Stimulated activated CD8-positive, alpha-beta memory T cell treated with anti-CD3 and anti-CD28 coated beads, Interleukin-4, amount 100 ng/mL, for 4 hours (primary cell): ENCODE measurements around the gene MAP3K15.
"Not testable (repeated sequence)": the region's sequence is repeated elsewhere in the genome, so short reads cannot be mapped to it uniquely, and the experiment has no call there.

Experiments
- DNase-seq, 2 donors: peaks; one replicate each; pipeline ENCODE4 v3.0.0-alpha.2; 2020; ENCODE audit warnings: low read depth in 2 of 2, low spot score in 1 of 2

Gene MAP3K15

GRCh38 chrX:19535476-19535875 lies 20.2 kb upstream of the MAP3K15 start:
- no peak for DNase-seq

GRCh38 chrX:19532709-19533108 lies 17.4 kb upstream of the MAP3K15 start:
- no peak for DNase-seq

DNA sequence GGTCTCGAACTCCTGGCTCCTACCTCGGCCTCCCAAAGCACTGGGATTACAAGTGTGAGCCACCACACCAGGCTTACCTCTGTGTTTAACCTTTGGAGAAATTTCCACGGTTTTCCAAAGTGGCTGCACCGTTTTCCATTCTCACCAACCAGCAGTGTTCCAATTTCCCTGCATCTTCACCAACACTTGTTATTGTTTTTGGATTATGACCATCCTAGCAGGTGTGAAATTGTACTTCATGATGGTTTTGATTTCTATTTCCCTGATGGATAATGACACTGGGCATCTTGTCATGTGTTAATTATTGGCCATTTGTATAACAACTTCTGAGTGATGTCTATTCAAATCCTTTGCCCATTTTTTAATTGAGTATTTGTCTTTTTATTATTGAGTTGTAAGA lies 2.7 kb upstream of the MAP3K15 start:
- no peak for DNase-seq

GRCh38 chrX:19515615-19516105 lies 352 bp upstream of the MAP3K15 start:
- DNase-seq: no peak

DNA sequence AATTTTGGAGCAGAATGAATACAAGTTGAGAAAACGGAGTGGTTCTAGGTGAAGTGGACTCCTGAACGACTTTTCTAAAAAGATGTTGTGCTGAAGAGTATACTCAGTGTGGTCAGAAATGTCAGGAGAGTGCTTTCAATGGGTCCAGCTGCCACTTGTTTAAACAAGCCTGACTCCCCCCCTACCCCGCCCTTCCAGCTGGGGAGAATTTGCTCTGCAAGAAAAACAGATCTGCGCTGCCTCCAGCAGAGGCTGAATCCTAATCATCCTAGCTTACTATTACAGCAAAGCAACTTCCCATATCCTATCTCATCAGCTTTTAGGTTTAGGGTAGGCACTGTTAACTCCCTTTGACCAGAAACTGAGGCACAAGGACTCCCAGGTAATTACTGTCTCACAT lies 1.9 kb downstream of the MAP3K15 start:
- DNase-seq: no peak

GRCh38 chrX:19512961-19513360 lies 2.3 kb downstream of the MAP3K15 start:
- no peak for DNase-seq

DNA sequence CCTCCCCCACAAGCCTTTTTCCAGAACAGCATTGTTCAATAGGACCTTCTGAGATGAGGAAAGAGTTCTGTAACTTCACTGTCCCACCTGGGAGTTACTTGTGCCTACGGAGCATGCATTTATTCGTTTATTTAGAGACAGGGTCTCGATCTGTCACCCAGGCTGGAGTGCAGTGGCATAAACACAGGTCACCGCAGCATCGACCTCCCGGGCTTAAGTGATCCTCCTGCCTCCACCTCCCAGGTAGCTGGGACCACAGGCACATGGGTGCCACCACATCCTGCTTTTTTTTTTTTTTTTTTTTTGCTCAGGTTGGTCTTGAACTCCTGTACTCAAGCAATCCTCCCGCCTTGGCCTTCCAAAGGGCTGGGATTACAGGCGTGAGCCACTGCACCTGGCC lies 2.9 kb downstream of the MAP3K15 start:
- DNase-seq: no peak

- not testable (repeated sequence) for DNase-seq
Measured at GRCh38 chrX:19511796-19512195, 3.5 kb downstream of the MAP3K15 start.

GRCh38 chrX:19496711-19497110 lies 18.6 kb downstream of the MAP3K15 start:
- no peak for DNase-seq

DNA sequence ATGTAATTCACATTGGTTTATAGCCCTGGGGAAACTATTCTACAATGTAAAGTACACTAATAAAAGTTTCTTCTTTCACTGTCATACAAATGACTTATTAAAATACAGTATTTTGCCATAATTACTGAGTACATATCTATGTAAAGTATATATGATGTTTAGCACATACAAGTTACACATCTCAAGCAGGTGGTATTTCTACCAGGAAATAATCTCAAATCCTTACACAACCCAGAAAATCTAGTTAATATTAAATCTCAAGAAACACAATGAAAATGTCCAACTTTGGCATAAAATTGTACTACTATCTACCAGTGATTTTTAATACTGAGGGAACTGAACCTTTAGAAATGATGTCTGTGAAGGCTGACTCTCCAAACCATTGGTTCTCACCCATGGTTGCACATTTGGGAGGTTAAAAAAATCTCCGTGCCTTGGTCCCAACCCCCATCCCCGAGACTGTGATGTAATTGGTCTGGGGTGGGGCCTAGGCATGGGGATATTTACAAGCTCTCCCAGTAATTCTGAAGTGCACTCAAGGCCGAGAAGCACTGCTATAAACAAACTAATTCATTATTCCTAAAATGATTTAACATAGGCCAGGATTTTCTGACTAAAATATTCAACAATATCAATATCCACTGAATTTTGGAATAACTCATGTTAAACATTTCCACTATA lies 27.6 kb downstream of the MAP3K15 start:
- DNase-seq: no peak

DNA sequence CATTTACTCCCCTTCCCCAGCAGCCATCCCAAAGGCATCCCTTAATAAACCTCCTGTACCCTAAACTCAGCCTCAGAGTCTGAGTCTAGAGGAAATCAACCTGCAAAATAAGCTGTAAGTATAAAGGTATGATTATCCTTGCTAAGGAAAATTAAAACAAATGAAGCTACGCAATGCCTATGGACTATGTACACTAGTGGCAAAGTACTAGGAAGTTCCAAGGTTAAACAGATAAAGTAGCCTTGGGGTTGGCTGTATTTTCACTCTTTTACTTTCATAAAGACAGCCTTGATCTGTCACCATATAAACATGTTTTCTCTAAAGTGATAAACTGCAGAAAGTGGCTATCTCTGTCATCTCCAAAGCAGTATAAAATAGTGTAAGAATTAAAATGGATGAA lies 35.9 kb downstream of the MAP3K15 start:
- DNase-seq: no peak

DNA sequence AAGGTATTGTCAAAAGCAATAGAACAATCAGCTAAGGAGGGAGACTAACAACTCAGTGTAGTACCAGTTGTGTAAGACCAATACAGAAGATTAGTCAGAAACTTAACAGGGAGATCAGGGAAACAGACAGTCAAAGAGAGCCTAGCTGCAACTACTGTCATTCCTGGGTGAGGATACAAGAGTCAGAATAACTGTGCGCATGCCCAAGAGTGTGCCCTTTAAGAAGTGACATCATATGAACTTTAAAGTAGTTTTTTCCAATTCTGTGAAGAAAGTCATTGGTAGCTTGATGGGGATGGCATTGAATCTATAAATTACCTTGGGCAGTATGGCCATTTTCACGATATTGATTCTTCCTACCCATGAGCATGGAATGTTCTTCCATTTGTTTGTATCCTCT lies 46.9 kb downstream of the MAP3K15 start:
- not testable (repeated sequence) for DNase-seq

DNA sequence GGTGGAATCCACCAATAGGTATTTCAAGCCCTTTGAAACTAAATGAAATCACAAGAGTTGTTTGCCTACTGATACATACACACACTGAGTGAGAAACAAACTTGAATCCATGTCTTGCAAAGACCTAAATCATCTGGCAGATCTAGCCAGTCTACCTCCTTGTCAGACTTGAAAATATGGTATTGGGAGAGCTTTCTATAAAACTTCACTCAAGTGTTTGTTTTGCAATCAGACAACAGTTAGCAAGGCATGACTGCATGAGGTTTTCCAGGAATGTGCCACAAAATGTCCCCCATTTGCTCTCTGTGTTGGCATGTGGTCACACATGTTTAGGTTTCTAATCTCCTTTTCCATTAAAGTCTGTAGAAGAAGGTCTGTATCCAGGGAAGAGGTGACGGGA lies 52.4 kb downstream of the MAP3K15 start:
- no peak for DNase-seq

GRCh38 chrX:19462231-19462630 lies 53.1 kb downstream of the MAP3K15 start:
- DNase-seq: no peak

DNA sequence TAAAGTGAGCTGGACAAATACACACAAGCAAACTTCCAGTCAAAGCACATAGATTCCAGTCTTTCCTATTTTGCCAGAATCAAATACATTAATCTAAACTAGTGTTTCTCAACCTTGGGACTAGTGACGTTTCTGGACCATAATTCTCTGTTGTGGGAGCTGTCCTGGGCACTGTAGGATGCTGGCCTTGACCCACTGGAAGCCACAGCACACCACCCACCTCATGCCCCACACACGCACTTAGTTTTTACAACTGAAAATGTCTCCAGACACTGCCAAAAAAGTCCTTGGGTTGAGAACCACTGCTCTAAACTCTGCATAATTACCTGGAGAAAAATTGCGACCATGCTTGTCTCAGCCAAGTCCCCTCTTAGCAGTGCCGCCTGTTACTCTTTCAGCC lies 57.6 kb downstream of the MAP3K15 start:
- DNase-seq: no peak

DNA sequence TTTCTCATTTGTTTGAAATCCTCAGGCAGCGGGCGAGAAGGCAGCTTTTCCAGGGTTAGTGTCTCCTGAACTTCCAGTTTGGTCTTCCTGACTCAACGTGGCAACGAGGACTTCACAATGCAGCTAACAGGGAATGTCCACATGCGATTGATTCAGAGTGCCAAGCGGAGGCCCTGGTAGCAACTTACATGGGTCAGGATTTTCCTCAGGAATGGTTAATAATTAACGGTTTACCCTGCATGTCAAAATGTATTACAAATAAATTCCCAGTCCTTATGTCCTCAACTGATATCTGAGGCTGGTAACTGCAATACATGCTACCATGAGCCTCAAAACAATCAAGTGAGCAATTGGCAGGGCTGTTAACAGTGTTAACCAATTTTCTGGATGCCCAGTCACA lies 67.2 kb downstream of the MAP3K15 start:
- DNase-seq: no peak

GRCh38 chrX:19446397-19446796 lies 68.9 kb downstream of the MAP3K15 start:
- no peak for DNase-seq

DNA sequence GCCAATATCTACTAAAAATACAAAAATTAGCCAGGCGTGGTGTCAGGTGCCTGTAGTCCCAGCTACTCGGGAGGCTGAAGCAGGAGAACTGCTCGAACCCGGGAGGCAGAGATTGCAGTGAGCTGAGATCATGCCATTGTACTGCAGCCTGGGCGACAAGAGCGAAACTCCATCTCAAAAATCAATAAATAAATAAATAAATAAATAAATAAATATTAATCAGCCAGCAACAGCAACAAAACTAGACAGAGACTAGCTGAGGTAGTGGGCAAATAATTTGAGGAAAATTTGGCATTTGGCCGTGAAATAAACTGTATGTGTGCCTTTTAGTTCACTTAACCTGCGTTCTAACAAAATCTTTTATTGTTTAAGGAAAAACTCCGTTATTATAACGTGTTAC lies 69.5 kb downstream of the MAP3K15 start:
- not testable (repeated sequence) for DNase-seq

DNA sequence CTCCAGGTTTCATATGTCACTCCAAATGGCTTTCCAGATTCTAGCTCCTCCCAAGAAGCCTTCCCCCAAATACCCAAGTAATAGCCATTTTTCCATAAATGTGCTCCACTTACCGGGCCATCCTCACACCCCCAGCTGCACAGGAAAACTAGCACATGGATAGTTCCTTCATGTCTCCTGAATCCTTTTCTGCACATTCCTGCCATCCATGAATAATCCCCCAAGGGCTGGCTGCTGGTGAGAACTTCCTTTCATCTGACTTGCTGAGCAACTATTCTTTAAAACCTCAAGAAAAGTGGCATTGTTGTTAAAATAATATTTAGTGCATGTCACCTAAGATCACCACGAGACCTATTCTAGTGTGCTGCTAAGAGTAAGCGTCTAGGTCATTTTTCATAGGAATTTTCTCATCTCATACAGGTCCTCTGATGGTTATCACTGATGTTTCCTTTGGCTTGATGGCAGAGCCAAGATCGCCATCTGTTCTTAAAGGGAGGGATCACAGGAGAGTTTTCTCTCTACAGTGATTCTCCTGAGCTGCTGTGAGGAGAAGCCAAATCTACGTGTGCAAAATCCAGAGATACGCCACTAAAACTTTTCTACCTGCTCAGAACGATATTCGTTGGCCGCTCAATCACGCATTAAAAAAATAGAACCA lies 71.3 kb downstream of the MAP3K15 start:
- DNase-seq: no peak

DNA sequence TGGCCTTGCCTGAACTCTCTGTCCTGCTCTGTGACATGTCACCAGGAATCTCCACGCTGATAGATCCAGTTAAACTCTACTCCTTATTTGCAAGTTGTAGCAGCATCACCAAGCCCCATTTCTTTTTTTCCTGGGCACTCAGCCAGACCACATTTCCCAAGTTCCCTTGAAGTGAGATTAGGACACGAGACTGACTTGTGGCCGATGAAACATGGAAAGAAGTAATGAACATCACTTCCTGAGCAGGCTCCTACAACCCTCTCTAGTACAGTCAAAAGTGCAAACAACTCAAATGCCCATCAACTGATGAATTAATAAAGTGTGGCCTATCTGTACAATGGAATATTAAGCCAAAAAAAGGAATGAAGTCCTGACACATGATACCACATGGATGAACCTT lies 74.6 kb downstream of the MAP3K15 start:
- DNase-seq: no peak

GRCh38 chrX:19422661-19423060 lies 92.6 kb downstream of the MAP3K15 start:
- not testable (repeated sequence) for DNase-seq

DNA sequence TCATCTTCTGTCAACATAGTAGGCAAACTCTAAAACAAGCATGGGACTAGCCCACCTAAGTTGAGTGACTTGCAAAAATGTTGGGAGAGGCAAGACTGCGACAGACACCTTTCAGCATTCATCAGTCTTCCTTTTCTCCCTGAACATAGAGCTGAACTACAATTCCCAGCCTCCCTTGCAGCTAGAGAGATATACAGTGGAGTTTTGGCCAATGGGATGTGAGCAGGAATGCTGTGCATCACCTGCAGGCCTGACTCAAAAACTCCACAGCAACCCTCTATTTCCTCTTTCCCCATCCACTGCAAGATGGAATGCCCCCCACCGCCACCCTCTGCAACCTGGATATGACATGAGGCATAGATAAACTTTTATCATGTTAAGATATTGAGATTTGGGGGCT lies 105.0 kb downstream of the MAP3K15 start:
- DNase-seq: no peak

DNA sequence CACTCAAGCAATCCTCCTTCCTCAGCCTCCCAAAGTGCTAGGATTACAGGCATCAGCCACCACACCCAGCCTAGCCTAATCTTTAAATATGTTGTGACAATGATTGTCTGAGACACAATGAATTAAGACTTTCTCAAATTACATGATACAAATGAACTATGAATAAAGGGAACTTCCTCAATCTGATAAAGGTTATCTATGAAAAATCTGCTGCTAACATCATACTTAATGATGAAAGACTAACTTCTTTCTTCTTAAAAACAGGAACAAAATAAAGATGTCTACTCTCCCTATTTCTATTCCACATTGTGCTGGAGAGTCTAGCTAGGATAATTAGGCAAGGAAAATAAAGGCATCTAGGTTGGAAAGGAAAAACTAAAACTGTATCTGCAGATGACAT lies 111.6 kb downstream of the MAP3K15 start:
- no peak for DNase-seq
